ENCODE results near the gene ZNF746. TPM values are rescaled to one million over a fixed set of nuclear protein-coding genes. Genes with fewer than 3 reads are reported as not detected.

The ZNF746 gene
- polyA plus RNA-seq, 1 donor from 2014 or later: 17.2 TPM

GRCh38 chr7:149466364-149466763 is 31.2 kb downstream of the ZNF746 start:
- Histone ChIP-seq H3K4me3 (ENCODE audit: low read length) (no peak overlapping the region), H3K9me3 (ENCODE audit: low read length) (no peaks in the 10 kb centered on the region), H3K4me2 (ENCODE audit: low read length) (no peak overlapping the region), H4K20me1 (ENCODE audit: insufficient read depth) (no peaks in the 10 kb centered on the region), H3F3A (ENCODE audit: insufficient read depth, low read length, poor library complexity, severe bottlenecking) (no peaks in the 10 kb centered on the region), H3K36me3 (ENCODE audit: insufficient read depth, low read length) (no peaks in the 10 kb centered on the region), H3K9me2 (ENCODE audit: insufficient read depth, low read length) (no peaks in the 10 kb centered on the region), H3K27ac (ENCODE audit: low read length) (no peak overlapping the region), H3K9ac (ENCODE audit: low read length) (no peak overlapping the region), H3K79me2 (replicated peaks; ENCODE audit: insufficient read depth, low read length) (no peaks in the 10 kb centered on the region), H3K27me3 (ENCODE audit: insufficient read depth, low read depth, low read length) (no peaks in the 10 kb centered on the region), H2AFZ (ENCODE audit: low read depth, low read length) (no peak overlapping the region)
- TF ChIP-seq CTCF (IDR thresholded peaks at IDR 0.05; ENCODE audit: poor library complexity, severe bottlenecking) (no peak), SMC3 (conservative IDR thresholded peaks at IDR 0.05; ENCODE audit: poor library complexity) (no peak), RAD21 (conservative IDR thresholded peaks at IDR 0.05) (no peak), MXI1 (conservative IDR thresholded peaks at IDR 0.05; ENCODE audit: poor library complexity, severe bottlenecking) (no peak), TAF1 (IDR thresholded peaks at IDR 0.05; ENCODE audit: low read depth) (no peak), EZH2 (IDR thresholded peaks at IDR 0.05; ENCODE audit: borderline replicate concordance, insufficient read depth, low read length, poor library complexity, severe bottlenecking) (no peak), REST (IDR thresholded peaks at IDR 0.05; ENCODE audit: borderline replicate concordance) (no peak), POLR2AphosphoS5 (IDR thresholded peaks at IDR 0.05) (no peak), EP300 (conservative IDR thresholded peaks at IDR 0.05; ENCODE audit: poor library complexity, severe bottlenecking) (no peak)

GRCh38 chr7:149463500-149464161 is 34.0 kb downstream of the ZNF746 start:
- H3K79me2 ChIP-seq (replicated peaks; ENCODE audit: insufficient read depth, low read length): peaks cover 8% of the 10 kb centered on the region
- TF ChIP-seq MXI1 (conservative IDR thresholded peaks at IDR 0.05; ENCODE audit: poor library complexity, severe bottlenecking): no peak
- TF ChIP-seq RAD21 (conservative IDR thresholded peaks at IDR 0.05): no peak
- no peak for TF ChIP-seq TAF1 (IDR thresholded peaks at IDR 0.05; ENCODE audit: low read depth)
- no peak for TF ChIP-seq REST (IDR thresholded peaks at IDR 0.05; ENCODE audit: borderline replicate concordance)
- TF ChIP-seq SMC3 (conservative IDR thresholded peaks at IDR 0.05; ENCODE audit: poor library complexity): no peak
- TF ChIP-seq EZH2 (IDR thresholded peaks at IDR 0.05; ENCODE audit: borderline replicate concordance, insufficient read depth, low read length, poor library complexity, severe bottlenecking): no peak
- TF ChIP-seq EP300 (conservative IDR thresholded peaks at IDR 0.05; ENCODE audit: poor library complexity, severe bottlenecking): no peak
- no peak for TF ChIP-seq CTCF (IDR thresholded peaks at IDR 0.05; ENCODE audit: poor library complexity, severe bottlenecking)
- no peak for TF ChIP-seq POLR2AphosphoS5 (IDR thresholded peaks at IDR 0.05)
- H3K27ac ChIP-seq (ENCODE audit: low read length): no peak overlapping the region
- H3K9me3 ChIP-seq (ENCODE audit: low read length): no peaks in the 10 kb centered on the region
- no peak overlapping the region for H3K4me3 ChIP-seq (ENCODE audit: low read length)
- no peak overlapping the region for H3K9ac ChIP-seq (ENCODE audit: low read length)
- H3K9me2 ChIP-seq (ENCODE audit: insufficient read depth, low read length): no peaks in the 10 kb centered on the region
- peaks cover 3% of the 10 kb centered on the region for H3F3A ChIP-seq (ENCODE audit: insufficient read depth, low read length, poor library complexity, severe bottlenecking)
- no peak overlapping the region for H3K4me2 ChIP-seq (ENCODE audit: low read length)
- H2AFZ ChIP-seq (ENCODE audit: low read depth, low read length): no peak overlapping the region
- no peaks in the 10 kb centered on the region for H4K20me1 ChIP-seq (ENCODE audit: insufficient read depth)
- no peaks in the 10 kb centered on the region for H3K27me3 ChIP-seq (ENCODE audit: insufficient read depth, low read depth, low read length)
- H3K36me3 ChIP-seq (ENCODE audit: insufficient read depth, low read length): no peaks in the 10 kb centered on the region
